ENCODE results near the gene TEFM.
A peak's percentile ranks its signal among the peaks of the same experiment; 100 is the strongest.
"Not testable (repeated sequence)": the region's sequence is repeated elsewhere in the genome, so short reads cannot be mapped to it uniquely, and the experiment has no call there.

TEFM gene

DNA sequence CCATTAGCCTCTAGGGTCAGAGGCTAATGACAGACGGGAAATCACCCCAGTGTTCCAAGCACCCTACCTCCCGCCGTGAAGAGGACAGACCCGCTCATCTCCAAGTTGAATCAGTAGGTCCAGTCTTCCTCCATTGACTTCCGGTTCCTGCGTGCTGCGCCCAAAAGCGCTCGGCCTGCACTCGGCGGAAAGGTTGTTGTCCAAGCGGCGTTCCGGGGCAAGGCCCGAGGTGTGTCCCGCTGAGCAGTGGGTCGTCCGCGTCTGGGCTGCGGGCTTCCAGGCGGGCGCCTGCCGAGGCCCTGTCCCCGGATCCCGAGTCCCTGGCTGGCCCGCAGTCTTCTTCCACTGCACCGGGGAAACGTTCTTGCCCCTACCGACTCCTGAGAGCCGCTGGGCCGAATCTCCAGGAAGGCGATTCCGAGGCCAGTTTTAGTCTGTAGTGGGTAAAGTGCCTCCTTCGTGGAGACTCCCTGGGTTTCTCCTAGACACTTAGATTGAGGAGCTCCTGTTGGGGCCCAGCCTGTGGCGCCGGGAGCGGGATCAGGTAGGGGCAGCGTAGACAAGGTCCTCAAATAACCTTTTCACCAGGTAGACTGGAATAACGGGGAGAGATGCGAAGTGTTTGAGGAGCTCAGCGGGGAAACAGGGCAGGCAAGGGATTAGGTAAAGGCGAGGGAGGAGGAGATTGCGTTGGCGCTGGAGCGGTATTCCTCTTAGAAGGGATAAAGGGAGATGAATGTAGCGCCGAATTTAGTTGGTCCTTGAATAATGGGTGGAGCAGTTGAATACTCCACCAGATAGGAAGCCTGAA is at the start of gene TEFM:
Gene TEFM (minus strand): TSS at position 138 of the 811 bp plus-strand sequence. CDS start 40 bp downstream, at position 98.
- DNase-seq (ENCODE audit: low spot score) = peak; percentile 95

DNA sequence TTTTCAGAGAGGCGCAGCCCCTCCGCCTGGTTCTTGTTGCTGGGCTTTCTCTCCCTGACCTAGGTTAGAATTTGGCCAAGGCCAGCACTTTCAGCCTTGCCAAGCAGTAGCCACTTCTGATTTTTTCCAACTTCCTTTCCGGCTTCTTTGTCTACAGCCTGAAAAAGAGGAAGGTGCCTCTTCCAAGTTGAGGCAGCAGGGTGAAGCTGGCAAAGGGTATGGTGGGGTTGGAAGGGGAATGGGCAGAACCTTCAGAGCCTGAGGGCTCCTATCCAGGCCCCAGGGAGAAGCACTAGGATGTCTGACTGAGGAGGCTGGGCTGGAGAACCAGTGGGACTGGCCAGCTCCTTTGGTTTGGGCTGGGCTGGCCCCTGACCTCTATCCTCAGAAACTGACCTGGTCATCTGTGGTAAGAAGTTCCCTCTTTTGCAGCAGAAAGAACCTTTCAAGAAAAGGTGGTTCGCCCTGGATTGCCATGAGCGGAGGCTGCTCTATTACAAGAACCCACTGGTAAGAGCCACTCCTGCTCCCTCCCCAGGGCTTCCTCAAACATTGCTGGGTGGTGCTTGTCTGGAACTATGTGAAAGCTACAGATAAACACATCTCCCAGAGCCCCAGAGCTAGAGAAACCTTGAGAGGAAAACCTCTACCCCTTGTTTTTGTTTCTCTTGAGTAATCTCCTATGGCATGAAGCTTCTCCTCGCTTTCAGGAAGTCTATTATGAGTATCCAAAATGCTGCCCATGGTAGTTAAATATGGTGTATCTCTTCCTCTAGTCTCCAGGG is 48.2 kb upstream of the TEFM start:
- DNase-seq (ENCODE audit: low spot score) = no peak

DNA sequence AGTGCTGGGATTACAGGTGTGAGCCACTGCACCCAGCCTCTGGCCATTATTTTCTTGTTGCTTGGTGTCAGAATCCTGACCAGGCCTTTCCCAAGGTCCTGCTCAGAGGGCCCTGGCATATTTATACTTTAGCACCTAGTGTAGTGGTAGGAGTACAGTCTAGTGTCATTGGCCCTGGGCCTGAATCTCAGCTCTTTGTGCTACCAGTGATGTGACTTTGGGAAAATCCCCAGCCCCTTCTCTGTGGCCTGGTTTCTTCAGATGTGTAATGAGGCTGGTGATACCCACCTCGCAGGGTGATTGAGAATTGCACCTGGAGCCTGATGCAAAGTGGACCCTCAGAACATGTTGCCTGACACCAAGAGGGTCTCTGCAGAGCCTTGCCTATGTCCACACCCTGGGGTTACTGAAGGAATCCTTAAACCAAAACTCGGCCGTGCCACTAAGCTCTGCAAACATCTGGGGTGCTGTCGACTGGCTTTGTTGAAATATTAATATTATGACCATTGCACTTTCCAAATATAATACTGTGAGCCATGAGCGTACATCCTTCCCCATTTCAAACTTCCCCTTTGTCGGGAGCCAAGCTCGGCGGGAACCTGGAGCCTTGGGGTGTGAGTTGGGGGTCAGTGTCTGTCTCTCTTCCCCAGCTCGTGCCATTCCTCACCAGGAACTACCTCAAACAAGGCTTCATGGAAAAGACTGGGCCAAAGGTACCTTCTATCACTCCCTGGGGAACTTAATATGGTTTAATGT is 46.8 kb upstream of the TEFM start:
- no peak for DNase-seq (ENCODE audit: low spot score)

DNA sequence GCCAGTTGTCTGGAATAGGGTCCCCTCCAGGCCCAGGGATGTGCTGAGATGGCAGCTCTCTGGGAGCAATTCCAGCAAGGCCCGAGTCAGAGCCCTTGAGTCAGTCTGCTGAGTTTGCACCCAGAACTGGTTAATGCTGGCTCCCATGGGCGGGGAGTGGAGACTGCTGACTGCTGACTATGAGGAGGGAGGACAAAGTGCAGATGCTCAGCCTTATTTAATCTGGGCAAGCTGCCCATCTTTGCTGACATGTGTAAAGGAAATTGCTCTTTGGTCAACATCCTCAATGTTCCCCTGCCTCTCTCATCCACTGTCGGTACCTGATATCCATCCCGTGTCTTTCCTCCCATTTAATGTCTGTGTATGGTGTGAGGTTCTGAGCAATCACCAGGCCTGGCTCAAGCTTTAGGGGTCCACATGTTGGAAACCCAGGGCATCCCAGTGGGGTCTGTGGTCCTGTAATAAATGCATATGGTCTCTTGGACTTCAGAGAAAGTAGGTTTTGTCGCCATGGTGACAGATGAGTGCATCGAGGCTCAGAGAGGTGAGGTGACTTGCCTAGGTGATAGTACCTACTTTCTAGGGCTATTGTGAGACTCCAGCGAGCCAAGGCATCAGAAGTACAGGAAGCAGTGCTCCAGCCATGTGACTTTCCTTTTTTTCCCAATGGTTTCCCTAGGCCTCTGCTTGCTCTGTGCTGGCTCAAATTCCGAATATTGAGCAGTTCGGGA is 44.8 kb upstream of the TEFM start:
- DNase-seq (ENCODE audit: low spot score) = no peak

GRCh38 chr17:30950189-30950588 is 44.2 kb upstream of the TEFM start:
- DNase-seq (ENCODE audit: low spot score) = no peak

DNA sequence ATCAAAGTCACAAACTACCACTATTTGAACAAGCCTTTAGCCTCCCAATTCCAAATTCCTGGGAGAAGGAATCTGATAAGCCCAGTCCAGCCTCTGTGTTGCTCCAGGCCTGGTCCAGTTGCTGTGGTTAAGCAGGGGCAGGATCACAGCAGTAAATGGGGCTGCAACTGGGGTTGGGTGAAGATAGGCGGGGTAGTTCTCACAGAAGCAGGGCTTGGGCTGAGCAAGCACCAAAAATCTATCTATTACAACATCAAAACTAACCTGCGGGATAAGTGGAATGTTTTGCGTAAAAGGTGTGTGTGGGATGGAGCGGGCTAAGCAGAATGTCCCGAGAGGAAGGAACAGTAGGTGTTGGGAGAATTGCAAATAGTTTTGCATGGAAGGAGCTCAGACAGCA is 41.8 kb upstream of the TEFM start:
- DNase-seq (ENCODE audit: low spot score) = no peak

DNA sequence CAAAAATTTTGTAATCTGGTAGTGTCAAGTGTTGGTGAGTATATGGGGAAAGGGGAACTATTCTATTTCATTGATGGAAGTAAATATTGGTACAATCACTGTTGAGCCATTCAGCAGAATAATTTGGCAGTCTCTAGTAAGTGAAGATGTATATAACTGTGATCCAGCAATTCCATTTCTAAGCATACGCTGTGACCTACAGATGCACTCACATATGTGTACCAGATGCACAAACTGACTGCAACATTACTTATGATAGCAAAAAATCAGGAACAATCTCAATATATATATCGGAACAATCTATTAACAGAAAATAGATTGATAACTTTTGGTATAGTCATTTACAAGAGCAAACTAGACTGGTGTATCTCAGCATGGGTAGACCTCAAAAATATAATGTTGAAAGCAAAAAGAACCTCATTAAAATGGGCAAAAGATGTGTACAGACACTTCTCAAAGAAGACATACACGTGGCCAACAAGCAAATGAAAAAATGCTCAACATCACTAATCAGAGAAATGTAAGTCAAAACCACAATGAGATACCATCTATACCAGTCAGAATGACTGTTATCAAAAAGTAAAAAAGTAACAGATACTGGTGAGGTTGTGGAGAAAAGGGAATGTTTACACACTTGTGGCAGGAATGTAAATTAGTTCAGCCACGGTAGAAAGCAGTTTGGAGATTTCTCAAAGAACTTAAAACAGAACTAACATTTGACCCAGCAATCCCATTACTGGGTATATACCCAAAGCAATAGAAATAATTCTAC is 36.5 kb upstream of the TEFM start:
- no peak for DNase-seq (ENCODE audit: low spot score)

- DNase-seq (ENCODE audit: low spot score) = peak; percentile 26
Observed at GRCh38 chr17:30939051-30939689, 33.1 kb upstream of the TEFM start.

DNA sequence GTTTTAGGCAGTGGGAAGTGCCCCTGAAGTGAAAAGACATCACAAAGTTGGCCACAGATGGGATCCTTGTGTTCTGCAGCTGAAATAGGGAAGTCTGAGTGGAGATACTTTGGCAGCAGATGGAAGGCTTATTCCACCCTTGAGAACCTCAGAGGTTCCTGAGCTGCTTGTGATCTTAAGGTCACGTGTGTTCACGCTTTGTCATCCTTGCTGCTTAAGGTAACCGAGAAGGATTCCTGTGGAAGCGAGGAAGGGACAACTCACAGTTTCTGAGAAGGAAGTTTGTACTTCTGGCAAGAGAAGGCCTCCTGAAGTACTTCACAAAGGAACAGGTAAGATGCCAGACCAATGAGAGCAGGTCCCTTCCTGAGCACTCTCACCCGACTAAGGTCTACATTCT is 27.9 kb upstream of the TEFM start:
- no peak for DNase-seq (ENCODE audit: low spot score)

- DNase-seq (ENCODE audit: low spot score) = not testable (repeated sequence)
Observed at GRCh38 chr17:30931582-30931981, 25.5 kb upstream of the TEFM start.

DNA sequence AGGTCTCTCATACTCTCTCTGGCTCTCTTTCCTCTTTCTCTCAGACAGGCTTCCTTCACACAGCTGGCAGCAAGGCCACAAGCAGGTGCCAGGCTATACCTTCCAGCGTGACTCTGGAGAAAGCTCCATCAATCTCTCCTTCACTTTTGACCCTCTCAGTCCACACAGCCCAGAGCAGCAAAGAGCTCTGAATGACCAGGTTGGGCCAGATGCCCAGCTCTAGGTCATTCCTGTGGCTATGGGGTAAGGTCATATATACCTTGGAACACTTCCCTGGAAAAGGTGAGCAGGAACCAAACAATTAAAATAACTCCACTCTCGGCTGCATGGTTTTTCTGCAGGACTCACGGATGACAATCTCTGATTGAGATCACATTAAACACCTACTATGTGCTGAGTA is 24.5 kb upstream of the TEFM start:
- no peak for DNase-seq (ENCODE audit: low spot score)

GRCh38 chr17:30929861-30930260 is 23.8 kb upstream of the TEFM start:
- DNase-seq (ENCODE audit: low spot score) = not testable (repeated sequence)

DNA sequence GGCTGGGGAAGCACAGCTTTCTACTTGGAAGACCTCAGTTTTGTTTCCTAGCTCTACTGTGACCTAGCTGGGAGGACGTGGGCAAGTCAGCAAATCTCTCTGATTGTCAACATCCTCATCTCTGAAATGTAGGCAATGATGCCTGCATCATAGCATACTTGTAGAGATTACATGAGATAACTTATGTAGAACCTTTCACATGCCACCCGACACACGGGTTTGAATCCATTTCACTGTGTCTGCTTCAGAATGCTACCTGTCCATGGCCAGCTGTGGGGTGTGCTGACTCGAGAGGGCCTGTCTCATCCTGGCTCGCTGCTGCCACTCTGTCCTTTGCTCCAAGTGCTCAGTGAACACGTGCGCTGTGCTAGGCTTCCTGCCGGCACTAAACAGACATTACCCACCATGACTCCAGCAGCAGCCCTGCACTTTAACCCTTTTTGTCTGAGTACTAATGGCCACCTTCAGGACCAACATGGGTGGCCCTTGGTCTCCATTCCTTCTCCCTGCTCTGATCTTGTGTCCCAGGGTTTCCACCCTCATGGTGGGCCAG is 23.1 kb upstream of the TEFM start:
- no peak for DNase-seq (ENCODE audit: low spot score)

DNA sequence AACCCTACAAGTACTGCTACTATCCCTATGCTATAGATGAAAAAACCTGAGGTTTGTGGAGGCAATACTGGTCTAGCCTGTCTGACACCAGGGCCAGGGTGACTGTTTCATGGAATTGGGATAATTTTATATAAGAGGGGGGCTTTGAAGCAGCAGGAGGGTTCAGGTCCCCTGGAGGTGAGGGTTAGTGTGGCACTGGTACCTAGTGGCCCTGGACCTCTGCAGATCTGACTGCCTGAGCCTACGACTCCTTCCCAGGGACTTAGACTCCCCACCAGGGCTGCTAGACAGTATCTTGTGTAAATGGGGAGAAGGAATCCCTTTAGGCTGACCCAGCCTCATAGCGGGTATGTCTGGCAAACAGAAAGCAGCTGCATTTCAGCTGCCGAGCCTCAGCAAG is 22.5 kb upstream of the TEFM start:
- no peak for DNase-seq (ENCODE audit: low spot score)

- DNase-seq (ENCODE audit: low spot score) = no peak
Observed at GRCh38 chr17:30927756-30928155, 21.7 kb upstream of the TEFM start.

- DNase-seq (ENCODE audit: low spot score) = no peak
Observed at GRCh38 chr17:30926516-30926915, 20.5 kb upstream of the TEFM start.

DNA sequence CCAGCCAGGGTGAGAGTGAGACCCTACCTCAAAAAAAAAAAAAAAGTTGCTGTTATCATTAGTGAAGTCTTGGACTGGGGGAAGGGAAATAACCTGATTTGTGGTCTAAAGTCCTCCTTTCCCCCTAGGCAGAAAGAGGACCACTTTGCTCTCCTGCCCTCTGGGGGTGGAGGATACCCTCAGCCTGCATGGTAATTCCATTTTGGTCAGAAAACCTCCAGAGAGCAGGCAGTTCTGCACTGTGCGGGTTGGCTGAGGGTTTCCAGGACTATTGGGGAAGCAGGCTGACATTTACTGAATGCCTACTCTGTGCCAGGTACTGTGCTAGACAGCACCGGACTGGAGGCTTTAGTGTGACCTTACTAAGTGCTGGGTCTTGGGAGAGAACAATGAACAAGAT is 18.3 kb upstream of the TEFM start:
- DNase-seq (ENCODE audit: low spot score) = no peak

- DNase-seq (ENCODE audit: low spot score) = no peak
Observed at GRCh38 chr17:30922235-30923030, 16.4 kb upstream of the TEFM start.

DNA sequence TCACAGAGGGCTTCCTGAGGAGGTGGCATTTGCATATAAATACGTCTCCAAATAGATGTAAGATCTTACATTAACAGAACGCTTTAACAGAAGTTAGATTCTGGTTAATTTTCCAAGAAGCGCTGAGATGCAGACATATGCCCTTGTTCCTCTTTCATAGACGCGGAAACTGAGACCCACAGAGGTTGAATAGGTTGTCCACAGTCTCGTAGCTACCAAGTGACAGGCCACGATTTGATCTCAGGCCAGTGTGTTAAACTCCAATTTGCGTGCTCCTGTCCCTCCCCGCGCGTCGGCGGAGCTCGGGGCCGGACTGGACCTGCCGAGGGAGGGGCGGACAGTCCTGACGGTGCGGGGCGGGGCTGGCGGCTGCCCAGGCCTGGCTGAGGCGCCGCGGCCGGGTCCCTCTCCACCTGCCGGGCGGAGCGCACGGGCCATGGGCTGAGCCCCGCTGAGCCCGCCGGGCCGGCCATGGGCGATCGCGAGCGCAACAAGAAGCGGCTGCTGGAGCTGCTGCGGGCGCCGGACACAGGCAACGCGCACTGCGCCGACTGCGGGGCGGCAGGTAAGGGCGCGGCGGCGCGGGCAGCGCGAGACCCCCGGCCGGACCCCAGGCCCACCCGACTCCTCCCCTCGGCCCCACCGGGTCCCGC is 15.6 kb upstream of the TEFM start, which contains the start of gene ADAP2:
Gene ADAP2 (plus strand): TSS at position 402 of the 653 bp plus-strand sequence. CDS start 70 bp downstream, at position 472.
- no peak for DNase-seq (ENCODE audit: low spot score)

Measured in NAMALWA (cell line).